PFSK-1 (cell line): ENCODE results near the gene PSMB7.

Experiments used
- POLR2AphosphoS5 ChIP-seq: IDR thresholded peaks from 2 replicates; pipeline ENCODE4 v1.6.1; 2012; ENCODE audit warnings: low read depth, mild to moderate bottlenecking, control low read depth, low read length, moderate library complexity
- SIN3A ChIP-seq: IDR thresholded peaks from 2 replicates; pipeline ENCODE4 v1.6.1; 2012; ENCODE audit warnings: mild to moderate bottlenecking, low read length, moderate library complexity, borderline replicate concordance; ENCODE audit not compliant: insufficient read depth
- TAF1 ChIP-seq: IDR thresholded peaks from 2 replicates; pipeline ENCODE4 v1.6.1; 2012; ENCODE audit warnings: low read length, control low read depth, borderline replicate concordance; ENCODE audit not compliant: insufficient read depth
- TF ChIP-seq, protein P1 (sequence below), 2 experiments: IDR thresholded peaks; 2 replicates each; pipeline versions ENCODE4 v1.6.1 to v1.8.0; 2011 to 2012; ENCODE audit warnings: low read depth in 2 of 2, low read length in 2 of 2, control low read depth in 1 of 2, inconsistent platforms in 1 of 2, mild to moderate bottlenecking in 1 of 2, moderate library complexity in 1 of 2; ENCODE audit not compliant: insufficient read depth in 1 of 2

DNA sequence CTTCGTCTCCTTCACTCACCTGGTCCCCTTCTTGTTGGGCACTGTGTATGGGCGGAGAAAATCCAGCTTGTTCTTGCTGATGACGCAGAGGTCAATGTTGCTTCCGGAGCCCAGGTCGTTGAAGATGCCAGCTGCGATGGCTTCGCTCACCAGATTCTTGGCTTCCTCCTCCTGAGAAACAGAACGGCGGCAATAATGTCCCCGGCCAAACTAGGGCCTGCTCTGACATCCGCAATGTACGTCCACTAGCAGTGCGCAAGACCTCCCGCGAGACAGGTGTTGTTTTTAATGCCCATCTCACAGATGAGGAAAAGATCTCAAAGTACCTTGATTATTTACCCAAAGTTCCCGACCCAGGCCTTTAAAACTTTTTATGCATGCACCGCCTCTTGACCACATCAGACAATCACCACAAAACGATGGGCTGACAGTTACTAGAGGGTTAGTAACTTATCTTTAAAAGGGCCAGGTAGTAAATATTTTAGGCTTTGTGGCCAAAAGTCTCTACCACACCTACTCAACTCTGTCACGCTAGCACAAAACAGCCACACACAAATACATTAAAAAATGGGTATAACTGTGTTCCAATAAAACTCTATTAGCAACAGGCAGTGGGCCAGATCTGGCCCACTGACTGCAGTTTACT, 58.4 kb downstream of the PSMB7 start:
- TF ChIP-seq TAF1, result no peak
- no peak for TF ChIP-seq POLR2AphosphoS5
- TF ChIP-seq, protein P1, sequence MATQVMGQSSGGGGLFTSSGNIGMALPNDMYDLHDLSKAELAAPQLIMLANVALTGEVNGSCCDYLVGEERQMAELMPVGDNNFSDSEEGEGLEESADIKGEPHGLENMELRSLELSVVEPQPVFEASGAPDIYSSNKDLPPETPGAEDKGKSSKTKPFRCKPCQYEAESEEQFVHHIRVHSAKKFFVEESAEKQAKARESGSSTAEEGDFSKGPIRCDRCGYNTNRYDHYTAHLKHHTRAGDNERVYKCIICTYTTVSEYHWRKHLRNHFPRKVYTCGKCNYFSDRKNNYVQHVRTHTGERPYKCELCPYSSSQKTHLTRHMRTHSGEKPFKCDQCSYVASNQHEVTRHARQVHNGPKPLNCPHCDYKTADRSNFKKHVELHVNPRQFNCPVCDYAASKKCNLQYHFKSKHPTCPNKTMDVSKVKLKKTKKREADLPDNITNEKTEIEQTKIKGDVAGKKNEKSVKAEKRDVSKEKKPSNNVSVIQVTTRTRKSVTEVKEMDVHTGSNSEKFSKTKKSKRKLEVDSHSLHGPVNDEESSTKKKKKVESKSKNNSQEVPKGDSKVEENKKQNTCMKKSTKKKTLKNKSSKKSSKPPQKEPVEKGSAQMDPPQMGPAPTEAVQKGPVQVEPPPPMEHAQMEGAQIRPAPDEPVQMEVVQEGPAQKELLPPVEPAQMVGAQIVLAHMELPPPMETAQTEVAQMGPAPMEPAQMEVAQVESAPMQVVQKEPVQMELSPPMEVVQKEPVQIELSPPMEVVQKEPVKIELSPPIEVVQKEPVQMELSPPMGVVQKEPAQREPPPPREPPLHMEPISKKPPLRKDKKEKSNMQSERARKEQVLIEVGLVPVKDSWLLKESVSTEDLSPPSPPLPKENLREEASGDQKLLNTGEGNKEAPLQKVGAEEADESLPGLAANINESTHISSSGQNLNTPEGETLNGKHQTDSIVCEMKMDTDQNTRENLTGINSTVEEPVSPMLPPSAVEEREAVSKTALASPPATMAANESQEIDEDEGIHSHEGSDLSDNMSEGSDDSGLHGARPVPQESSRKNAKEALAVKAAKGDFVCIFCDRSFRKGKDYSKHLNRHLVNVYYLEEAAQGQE (IDR thresholded peaks at IDR 0.05; ENCODE audit: insufficient read depth in 1 of 2, low read depth in 2 of 2, low read length in 2 of 2), result no peak
- TF ChIP-seq SIN3A, result no peak
